H1 (cell line): Measurements from ENCODE around the gene OR6C74.

Source experiments
- CREB1 ChIP-seq: IDR thresholded peaks from 2 replicates; pipeline ENCODE4 v1.6.1; 2012; ENCODE audit warnings: inconsistent platforms
- CTCF ChIP-seq, 3 experiments: IDR thresholded peaks; 1 replicate in 2 of 3; 2 replicates in 1 of 3; pipeline versions ENCODE4 v1.5.1 to v1.6.1; 2011; ENCODE audit warnings: low read length in 3 of 3, mild to moderate bottlenecking in 3 of 3, inconsistent platforms in 2 of 3, low read depth in 1 of 3, moderate library complexity in 1 of 3; ENCODE audit not compliant: insufficient read depth in 1 of 3; ENCODE audit errors: control extremely low read depth in 1 of 3
- EP300 ChIP-seq, 2 experiments: IDR thresholded peaks; 1 replicate in 1 of 2; 2 replicates in 1 of 2; pipeline ENCODE4 v1.6.1; 2011 to 2012; ENCODE audit warnings: low read depth in 2 of 2, low read length in 2 of 2, mild to moderate bottlenecking in 2 of 2, borderline replicate concordance in 1 of 2, inconsistent platforms in 1 of 2, moderate library complexity in 1 of 2
- EZH2 ChIP-seq: fragments of 200-600 bp; sonication (generic); IDR thresholded peaks from 2 replicates; pipeline ENCODE4 v1.7.1; 2012; ENCODE audit warnings: low read depth, mild to moderate bottlenecking, moderate library complexity, low read length, inconsistent platforms; ENCODE audit not compliant: severe bottlenecking
- POLR2A ChIP-seq, 2 experiments: IDR thresholded peaks; 1 replicate in 1 of 2; 2 replicates in 1 of 2; pipeline ENCODE4 v1.6.1; 2011; ENCODE audit warnings: low read depth in 2 of 2, low read length in 2 of 2, mild to moderate bottlenecking in 2 of 2; ENCODE audit errors: control extremely low read depth in 1 of 2
- POU5F1 ChIP-seq: IDR thresholded peaks from 2 replicates; pipeline ENCODE4 v1.6.1; 2011; ENCODE audit warnings: low read depth, mild to moderate bottlenecking, low read length, moderate library complexity
- SIX5 ChIP-seq: IDR thresholded peaks from 2 replicates; pipeline ENCODE4 v1.6.1; 2011; ENCODE audit warnings: mild to moderate bottlenecking, low read depth, low read length
- YY1 ChIP-seq: IDR thresholded peaks from 2 replicates; pipeline ENCODE4 v1.6.1; 2011; ENCODE audit warnings: low read depth, mild to moderate bottlenecking, low read length

GRCh38 chr12:55258303-55258702, 13.9 kb downstream of the OR6C74 start:
- TF ChIP-seq EP300 (IDR thresholded peaks at IDR 0.05; ENCODE audit: borderline replicate concordance in 1 of 2, low read depth in 2 of 2, low read length in 2 of 2) (no peak), CTCF (IDR thresholded peaks at IDR 0.05; ENCODE audit: control extremely low read depth in 1 of 3, insufficient read depth in 1 of 3, low read depth in 1 of 3, low read length in 3 of 3) (no peak), POLR2A (IDR thresholded peaks at IDR 0.05; ENCODE audit: control extremely low read depth in 1 of 2, low read depth in 2 of 2, low read length in 2 of 2) (no peak), EZH2 (no peak), POU5F1 (no peak), YY1 (no peak), CREB1 (no peak), SIX5 (no peak)
